ENCODE results near the gene LRRK1.

The LRRK1 gene, protein sequence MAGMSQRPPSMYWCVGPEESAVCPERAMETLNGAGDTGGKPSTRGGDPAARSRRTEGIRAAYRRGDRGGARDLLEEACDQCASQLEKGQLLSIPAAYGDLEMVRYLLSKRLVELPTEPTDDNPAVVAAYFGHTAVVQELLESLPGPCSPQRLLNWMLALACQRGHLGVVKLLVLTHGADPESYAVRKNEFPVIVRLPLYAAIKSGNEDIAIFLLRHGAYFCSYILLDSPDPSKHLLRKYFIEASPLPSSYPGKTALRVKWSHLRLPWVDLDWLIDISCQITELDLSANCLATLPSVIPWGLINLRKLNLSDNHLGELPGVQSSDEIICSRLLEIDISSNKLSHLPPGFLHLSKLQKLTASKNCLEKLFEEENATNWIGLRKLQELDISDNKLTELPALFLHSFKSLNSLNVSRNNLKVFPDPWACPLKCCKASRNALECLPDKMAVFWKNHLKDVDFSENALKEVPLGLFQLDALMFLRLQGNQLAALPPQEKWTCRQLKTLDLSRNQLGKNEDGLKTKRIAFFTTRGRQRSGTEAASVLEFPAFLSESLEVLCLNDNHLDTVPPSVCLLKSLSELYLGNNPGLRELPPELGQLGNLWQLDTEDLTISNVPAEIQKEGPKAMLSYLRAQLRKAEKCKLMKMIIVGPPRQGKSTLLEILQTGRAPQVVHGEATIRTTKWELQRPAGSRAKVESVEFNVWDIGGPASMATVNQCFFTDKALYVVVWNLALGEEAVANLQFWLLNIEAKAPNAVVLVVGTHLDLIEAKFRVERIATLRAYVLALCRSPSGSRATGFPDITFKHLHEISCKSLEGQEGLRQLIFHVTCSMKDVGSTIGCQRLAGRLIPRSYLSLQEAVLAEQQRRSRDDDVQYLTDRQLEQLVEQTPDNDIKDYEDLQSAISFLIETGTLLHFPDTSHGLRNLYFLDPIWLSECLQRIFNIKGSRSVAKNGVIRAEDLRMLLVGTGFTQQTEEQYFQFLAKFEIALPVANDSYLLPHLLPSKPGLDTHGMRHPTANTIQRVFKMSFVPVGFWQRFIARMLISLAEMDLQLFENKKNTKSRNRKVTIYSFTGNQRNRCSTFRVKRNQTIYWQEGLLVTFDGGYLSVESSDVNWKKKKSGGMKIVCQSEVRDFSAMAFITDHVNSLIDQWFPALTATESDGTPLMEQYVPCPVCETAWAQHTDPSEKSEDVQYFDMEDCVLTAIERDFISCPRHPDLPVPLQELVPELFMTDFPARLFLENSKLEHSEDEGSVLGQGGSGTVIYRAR (N-terminal part only)

DNA sequence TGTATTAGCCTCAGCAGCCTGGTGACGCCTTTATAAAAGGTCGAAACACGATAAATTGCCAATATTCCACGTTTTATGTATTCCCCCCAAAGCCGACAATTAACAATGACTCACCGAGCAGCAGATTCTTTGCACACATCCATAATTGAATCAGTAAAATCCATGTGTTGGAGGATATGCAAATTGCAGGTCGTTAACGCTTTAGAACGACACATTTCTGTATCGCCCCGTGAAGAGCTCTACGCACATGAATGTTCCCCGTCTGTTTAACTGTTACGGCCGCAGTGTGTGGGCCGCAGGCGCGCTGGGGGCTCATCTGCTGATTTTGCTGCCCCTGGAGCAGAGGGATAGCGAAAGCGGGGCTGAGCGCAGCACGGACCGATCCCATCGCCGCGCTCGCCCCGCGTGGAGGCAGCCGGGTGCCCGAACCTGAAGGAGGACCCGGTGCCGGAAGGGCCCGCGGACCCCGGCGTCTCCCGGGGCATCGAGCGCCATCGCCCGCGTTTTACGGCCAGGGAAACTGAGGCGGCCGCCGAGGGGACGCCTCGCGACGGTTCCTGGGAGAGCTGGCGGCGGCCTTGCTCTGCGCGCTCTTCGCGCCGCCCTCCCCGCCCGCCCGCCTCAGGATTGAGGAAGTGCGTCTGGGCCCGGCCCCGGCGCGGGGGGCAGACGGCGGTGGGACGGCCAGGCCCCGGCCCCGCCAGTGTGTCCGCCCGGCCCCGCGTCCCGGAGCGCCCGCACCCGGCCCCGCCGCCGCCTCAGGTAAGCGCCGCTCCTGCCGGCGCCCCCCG, at the start of gene LRRK1:
Gene LRRK1 (plus strand): TSS at position 668 of the 791 bp plus-strand sequence. CDS start 5,276 bp downstream, outside the sequence.
- DNase-seq (ENCODE audit: low spot score): no peak

DNA sequence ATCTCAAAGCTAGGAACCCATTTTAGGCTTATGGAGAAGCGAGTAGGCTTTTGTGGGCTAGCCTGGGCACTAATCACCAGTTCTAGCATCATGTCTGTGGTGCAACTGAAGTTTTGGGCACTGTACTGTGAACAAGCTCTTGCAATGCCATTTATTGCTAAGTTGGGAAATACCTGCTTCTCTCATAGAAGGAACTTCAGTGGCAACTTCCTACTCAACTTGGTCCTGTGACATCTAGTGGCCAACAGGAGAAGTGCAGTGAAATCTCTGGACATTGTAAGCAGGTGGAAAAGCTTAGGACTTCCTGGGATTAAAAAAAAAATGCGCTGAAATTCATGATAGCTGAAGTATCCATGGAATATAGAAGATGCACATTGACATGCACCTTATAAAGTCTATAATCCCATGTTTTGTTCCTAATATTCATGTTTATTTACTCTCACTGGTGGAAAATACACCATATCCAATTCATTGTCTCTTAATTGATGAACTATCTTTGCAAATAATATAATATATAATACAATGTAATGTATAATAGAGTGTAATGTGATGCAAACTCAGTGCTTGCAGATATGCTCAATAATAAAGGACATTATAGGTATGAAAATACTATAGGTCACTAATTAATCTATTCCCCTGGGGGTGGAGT, 46.0 kb upstream of the LRRK1 start:
- peak; percentile 67 for DNase-seq (ENCODE audit: low spot score)

DNA sequence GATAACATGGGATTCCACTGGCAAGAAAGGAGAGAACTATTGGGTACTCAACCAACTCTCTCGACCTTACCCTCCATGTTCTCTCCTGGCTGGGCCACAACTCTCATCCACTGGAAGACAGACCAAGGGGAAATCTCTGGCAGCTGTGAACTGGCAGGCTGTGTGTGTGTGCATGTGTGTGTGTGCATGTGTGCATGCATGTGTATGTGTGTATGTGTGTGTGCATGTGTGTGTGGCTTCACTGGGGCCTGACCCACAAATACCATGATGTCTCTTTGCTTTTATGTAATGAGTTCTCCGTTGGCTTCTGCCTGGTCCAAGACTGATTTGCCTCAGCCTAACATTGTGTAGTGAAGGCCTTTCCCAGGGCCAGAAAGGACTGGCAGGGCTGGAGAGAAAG, 43.7 kb upstream of the LRRK1 start:
- no peak for DNase-seq (ENCODE audit: low spot score)

DNA sequence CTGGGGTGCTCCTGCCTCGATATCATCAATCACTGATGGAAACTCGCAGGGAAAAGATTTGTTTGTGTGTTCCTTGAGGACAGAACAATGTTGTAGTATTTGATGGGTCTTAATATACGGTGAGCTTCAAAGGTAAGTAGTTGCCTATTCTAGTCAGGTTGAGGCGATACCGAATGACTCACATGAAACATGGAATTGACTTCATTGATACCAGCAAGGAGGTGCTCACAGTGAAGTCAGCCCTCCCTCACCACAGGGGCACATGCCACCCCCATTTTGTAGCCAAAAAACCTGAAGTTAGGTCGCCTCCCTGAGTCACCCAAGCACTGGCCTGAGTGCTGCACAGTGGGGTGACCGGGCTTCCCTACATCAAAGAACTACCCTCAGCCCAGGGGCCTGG, 43.2 kb upstream of the LRRK1 start:
- no peak for DNase-seq (ENCODE audit: low spot score)

DNA sequence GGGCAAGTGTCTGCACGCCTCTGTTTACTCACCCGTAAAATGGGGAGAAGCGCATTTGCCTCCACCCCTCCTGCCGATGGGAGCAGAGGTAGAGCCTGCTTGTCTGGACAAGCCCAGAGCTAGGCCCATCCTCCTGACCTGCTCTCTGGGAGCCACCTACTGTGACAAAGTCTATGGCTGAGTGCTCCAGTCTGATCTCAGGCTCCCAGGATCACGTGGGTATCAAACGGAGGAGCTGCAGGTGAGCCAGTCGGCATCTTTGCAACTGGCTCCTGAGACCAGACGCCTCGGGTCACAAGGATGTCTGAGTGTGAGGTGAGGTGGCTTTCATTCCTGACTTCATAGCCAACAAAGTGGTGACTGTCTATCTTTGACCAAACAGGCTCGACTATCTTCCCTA, 41.6 kb upstream of the LRRK1 start:
- DNase-seq (ENCODE audit: low spot score): no peak

DNA sequence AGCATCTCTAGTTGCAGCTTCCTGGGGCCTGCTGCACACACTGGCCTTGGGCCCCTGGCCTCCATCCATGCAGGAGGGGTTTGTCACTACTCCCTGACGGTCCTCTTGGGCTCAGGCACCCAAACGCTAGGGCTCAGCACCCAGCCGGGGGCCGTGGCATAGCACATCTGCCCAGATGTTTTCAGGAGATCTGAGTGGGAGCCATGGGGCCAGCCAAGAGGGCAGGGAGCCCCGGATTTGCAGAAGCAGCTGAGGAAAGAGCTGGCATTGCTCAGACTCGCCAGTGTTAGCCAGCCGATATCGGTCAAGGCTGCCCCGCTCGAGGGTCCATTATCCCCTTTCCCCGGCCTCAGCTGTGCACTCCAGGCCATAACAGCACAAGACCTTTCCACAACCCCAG, 41.0 kb upstream of the LRRK1 start:
- no peak for DNase-seq (ENCODE audit: low spot score)

DNA sequence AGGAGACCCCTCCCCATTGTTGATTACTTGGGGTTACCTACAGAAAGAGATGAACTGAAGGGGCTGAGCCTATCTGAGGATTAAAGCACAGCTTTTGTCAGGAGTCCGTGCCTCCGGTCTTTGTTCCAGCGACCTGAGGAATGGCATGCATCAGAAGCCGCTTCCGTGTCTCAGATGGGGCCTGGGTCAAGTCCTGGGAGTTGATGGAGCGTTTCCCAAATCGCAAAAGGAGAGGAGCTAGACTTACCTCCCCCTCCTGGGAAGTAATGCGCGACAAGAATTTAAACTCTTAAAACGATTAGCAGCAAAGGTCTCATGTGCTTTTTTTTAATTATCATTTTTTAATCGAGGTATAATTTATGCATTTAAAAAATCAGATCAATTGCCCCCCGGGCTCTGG, 40.5 kb upstream of the LRRK1 start:
- DNase-seq (ENCODE audit: low spot score): no peak

DNA sequence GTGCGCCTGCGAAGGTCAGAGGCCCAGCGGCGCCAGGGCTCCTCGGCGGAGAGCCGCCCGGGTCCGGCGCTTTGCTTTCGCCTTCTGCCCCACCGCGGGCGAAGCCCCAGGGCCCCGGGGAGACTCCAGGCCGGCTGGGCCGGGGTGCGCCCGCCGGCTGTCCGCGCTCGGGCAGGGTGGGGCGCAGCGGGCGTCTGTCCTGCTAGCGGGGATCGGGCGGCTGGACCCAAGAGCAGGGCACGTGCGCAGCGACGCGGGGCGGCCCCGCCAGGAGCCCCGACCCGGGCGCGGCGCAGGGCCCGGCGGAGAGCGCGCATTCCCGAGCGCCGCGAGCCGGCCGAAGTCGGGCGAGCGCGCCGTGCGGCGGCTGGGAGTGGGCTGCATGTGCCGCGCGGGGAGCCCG, 40.1 kb upstream of the LRRK1 start:
- DNase-seq (ENCODE audit: low spot score): no peak

DNA sequence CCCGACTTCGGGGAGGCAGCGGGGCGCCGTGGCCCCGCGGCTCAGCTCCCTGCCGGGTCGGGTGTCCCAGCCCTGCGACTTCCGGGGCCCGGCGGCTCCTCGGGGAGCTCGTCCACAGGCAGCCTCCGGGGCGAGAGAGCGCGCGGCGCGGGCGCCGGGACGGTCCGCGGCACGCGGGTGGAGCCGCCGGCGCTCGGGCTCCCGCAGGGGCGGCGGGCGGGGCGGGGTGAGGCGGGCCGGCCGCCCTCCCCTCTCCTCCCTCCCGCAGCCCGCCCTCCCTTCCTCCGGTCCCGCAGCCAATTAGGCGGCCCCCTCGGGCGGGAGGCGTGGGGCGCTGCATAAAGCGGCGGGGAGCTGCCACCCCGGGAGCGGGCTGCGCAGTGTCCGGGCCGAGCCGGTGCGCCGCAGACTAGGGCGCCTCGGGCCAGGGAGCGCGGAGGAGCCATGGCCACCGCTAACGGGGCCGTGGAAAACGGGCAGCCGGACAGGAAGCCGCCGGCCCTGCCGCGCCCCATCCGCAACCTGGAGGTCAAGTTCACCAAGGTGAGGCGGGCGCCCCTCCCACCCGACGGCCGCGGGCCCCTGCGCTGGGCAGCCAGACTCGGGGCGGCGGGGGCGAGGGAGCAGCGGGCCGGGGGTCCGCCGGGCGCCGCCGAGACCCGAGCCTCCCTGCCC, 39.6 kb upstream of the LRRK1 start, which contains the start of gene ALDH1A3:
Gene ALDH1A3 (plus strand): TSS at position 368 of the 675 bp plus-strand sequence. CDS start 77 bp downstream, at position 445.
- DNase-seq (ENCODE audit: low spot score): no peak

DNA sequence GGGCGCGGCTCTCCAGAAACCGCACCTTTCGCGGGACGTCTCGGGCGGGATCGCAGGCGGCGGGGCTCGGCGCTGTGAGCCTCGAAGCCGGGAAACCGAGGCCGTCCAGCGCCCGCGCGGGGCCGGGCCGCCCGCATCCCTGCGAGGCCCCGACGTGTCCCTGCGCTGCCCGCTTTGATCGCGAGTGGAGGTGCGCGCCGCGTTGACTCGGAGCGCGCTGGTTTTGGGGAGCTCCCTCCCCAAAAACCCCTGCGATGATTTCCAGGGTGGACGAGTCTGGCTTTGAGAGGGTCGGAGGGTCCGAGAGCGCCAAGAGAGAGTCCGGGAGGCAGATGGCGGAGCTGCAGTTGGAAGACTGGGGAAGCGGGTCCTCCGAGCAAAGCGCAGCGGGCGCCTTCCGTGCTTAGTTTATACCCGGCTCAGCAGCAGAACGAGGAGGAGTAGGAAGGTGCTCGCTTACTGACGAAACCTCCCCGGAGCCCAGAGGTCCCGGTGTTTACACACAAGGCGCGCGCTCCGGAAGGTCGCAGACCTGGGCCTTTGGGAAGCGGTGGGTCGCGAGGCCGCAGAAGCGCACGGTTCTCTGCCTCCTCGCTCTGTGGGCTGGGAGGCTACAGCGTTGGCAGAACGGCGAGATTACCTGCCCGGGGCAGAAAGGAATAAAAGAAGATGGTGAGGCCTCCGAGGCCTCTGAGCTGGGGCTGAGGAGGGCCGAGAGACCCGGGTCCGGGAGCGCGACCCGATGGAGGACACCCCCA, 38.8 kb upstream of the LRRK1 start:
- DNase-seq (ENCODE audit: low spot score): no peak

DNA sequence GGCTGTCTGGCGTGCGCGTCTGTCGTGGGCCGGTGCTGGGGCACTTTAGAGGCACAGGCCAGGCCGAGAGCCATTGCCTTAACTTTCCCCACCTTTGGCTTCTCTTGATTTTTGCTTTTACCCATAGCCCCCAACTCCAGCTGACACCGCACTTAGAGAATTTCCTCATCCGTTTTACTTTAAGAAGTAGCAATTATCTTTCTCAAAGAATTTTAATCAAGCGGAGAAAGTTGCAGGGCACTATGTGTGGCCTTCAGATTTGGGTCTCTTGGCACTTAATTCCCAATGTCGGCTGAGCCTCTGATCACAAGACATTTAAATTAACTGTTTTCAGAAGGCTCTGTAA, 38.3 kb upstream of the LRRK1 start:
- DNase-seq (ENCODE audit: low spot score): no peak

DNA sequence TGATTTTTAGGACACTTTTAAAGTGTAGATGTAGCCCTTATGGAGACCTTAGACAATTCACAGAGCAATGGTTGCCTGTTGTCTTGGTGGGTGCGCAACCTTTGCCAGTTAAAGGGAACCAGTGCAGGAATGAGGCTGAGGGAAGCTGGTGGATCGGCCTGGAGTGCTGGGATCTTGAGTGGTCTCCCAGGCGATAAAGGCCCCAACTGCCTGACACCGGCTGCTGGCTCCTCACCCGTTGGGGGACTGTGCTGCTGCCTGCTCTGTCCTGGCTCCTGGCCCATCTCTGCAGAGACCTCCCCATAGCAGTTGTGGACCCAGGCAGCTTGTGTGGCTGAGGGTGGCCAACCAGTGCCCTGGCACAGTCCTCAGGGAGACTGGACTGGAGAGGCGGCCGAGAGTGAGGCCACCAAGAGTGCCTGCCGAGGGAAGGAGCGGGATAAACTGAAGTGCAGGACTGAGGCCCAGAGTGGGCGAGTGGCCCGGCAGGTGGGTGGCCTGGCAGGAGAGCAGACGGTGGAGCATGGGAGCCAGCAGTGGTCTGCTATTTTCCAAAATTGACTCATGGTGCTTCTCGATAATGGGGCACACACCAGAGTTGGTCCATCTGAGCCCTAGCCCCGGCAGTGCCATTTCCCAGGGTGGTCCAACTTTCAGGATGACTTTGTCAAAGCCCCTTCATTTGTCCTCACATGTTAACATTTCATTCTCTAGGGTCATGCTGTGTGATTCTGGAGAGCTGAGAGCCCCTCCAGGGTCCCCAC, 37.4 kb upstream of the LRRK1 start:
- no peak for DNase-seq (ENCODE audit: low spot score)

DNA sequence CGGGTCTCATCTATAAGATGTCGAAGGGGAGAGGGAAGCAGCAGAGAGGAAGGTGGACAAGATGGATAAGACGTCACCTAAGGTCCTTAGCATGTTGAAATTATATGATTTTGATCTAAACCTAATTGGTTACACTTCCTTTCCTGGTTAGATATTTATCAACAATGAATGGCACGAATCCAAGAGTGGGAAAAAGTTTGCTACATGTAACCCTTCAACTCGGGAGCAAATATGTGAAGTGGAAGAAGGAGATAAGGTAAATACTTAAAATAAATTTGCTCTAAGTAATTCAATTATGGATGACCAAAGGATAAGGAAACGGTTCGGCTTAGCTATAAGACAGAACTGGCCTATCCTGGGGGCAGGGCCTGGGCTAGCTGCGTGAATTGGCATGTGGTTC, 34.0 kb upstream of the LRRK1 start:
- DNase-seq (ENCODE audit: low spot score): no peak

DNA sequence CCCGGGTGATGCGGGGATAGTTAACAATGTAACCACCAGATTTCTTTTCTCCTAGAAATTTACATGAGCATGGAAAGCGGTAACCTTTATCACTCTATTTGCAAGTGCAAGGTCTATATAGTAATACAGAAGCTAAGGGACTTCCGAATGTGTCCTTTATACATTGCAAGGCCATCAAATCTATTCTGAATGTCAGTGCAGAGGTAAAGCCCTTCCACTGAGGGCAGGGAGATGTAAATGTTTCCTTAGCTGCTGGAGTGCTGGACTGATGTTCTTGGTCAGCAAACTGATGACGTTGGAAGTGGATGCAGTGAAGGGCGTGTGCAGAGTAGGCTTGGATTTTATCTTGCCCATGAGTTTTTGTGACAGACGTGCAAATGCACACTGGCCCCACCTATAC, 33.3 kb upstream of the LRRK1 start:
- no peak for DNase-seq (ENCODE audit: low spot score)

DNA sequence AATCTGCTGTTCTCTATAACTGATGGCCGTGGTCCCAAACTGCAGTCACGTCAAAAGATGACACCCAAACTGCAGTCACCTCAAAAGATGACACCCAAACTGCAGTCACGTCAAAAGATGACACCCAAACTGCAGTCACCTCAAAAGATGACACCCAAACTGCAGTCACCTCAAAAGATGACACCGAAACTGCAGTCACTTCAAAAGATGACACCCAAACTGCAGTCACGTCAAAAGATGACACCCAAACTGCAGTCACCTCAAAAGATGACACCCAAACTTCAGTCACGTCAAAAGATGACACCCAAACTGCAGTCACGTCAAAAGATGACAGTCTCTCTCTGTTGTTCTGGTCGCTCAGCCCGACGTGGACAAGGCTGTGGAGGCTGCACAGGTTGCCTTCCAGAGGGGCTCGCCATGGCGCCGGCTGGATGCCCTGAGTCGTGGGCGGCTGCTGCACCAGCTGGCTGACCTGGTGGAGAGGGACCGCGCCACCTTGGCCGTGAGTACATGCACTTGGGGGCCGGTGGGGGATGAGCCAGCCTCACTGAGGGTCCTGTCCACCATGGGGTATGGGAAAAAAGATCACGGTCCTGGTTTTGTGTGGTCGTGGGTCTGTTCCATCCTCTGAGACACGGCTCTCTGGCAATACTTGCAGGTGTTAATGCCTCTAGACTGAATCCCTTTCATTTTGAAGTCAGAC, 31.8 kb upstream of the LRRK1 start:
- DNase-seq (ENCODE audit: low spot score): no peak

DNA sequence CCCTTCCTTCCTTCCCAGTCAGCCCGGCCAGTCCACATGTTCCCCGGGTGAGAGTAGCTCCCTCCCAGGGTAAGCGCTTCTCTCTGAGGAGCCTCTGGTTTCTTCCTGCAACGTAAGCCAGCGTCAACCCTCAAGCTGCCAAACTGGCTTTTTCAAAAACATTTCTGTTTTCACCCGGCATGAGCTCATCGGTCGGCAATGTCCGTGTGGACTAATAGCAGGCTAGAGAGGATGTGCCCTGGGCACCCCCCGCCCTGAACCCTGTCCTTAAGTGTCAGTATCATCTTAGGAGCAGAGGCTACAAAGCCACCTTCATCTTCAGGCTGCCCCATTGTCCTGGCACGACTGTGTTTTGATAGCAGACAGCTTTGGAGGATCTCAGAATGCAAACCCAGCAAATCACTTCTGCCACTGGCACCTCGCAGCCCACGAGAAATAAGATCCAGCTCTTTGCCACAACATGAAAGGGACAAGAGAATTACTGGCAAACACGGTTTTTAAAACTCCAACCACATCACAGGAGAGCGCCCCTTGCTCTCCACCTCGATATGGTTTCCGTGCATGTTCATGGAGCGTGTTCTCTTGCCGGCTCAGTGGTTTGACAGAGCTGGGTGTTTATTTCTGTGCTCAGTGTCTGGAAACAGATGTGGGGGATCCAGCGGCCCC, 29.6 kb upstream of the LRRK1 start:
- DNase-seq (ENCODE audit: low spot score): no peak

DNA sequence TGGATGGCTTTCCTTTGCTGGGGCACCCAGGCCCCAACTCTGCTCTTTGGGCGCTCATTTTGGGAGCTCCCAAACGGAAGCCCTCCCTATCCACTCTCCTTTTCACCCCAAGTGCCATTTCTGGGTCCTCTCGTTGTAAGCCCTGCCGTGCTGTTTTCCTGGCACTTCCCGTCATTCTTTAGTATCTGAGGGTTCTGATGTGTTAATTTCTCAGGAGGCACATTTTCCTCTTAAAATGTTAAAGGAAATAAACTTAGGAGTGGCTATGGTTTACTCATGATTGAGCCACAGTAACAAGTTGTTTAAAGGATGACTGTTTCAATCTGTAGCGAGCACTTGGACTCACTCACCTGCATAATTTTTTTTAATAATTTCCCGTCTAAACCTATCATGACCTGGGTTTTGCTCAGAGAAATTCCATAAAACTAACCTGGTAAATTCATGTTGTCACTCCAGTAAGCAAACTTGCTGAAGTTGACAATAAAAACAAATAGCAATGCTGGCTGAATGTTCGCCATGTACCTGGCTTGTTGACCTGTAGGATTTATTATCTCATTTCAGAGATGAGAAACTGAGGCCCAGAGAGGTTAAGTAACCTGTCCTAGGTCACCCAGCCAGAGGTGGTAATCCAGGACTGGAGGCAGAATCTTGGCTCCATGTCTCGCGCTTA, 29.0 kb upstream of the LRRK1 start:
- DNase-seq (ENCODE audit: low spot score): no peak
